Skin epidermis (tissue), 12 donors: ENCODE data around the gene MT1M.
"Not testable (repeated sequence)": the region's sequence is repeated elsewhere in the genome, so short reads cannot be mapped to it uniquely, and the experiment has no call there.

Source experiments
- H3K27ac ChIP-seq, 21 experiments: fragments of 200-600 bp; sonication (generic) in 11 of 21; one replicate each; pipeline ENCODE4 v1.5.0; 2020; ENCODE audit warnings: mild to moderate bottlenecking in 3 of 21, inconsistent platforms in 2 of 21, moderate library complexity in 2 of 21
- H3K4me3 ChIP-seq, 7 experiments: fragments of 200-600 bp; sonication (generic) in 2 of 7; one replicate each; pipeline ENCODE4 v1.5.0; 2020; ENCODE audit warnings: inconsistent platforms in 2 of 7, mild to moderate bottlenecking in 2 of 7, moderate library complexity in 1 of 7

MT1M gene

GRCh38 chr16:56643080-56643778 lies 10.8 kb downstream of the MT1M start:
- Histone ChIP-seq H3K4me3 (peak overlapping the region; percentile 7 to 25 (median 12)), H3K27ac (peak overlapping the region in 2 of 21 experiments; percentile 21 to 28)

GRCh38 chr16:56643833-56644232 lies 11.4 kb downstream of the MT1M start:
- H3K27ac ChIP-seq, result no peak overlapping the region
- H3K4me3 ChIP-seq, result peak overlapping the region in 2 of 7 experiments; percentile 12 to 14

GRCh38 chr16:56645311-56645710 lies 12.9 kb downstream of the MT1M start:
- H3K4me3 ChIP-seq, result no peak overlapping the region
- H3K27ac ChIP-seq, result no peak overlapping the region

- no peak overlapping the region for H3K4me3 ChIP-seq
- H3K27ac ChIP-seq, result no peak overlapping the region
These were observed 13.4 kb downstream of the MT1M start for GRCh38 chr16:56645838-56646237.

DNA sequence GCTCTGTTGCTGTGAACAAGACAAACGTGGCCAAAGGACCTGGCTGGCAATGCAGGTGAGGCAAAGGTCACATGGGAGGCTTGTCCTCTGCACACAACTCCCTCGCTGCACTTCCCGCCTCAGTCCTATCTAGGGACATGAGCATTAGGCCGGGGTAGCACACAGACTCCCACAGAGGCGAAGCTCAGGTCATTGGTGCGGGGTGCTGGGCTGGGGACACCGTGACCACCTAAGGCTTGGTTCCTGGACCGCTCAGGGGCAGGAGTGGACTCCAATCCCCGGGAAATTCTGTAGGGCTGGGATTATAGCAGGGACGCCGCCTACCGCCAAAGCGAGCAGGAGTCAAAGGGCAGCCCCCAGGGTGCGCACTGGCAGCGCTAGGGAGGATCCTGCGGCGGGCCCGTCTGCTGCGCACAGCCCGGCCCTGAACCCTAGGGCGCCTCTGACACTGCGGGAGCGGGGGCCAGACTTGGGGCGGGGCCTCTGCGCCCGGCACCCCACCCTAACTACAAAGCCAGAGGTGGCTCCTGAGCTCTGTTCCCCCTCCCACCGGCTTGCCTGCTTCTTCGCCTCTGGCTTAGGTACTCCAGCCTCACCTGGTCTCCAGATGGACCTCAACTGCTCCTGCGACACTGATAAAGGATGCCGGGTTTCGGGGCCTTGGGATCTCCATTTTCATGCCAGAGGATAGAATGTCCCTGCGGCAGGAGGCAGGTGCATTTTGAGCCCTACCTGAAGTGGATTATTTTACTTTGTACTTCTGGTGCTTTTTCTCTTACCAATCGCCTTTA lies 15.4 kb downstream of the MT1M start:
- Histone ChIP-seq H3K27ac (no peak overlapping the region), H3K4me3 (no peak overlapping the region)

GRCh38 chr16:56649271-56649670 lies 16.8 kb downstream of the MT1M start:
- Histone ChIP-seq H3K4me3 (no peak overlapping the region), H3K27ac (no peak overlapping the region)

- Histone ChIP-seq H3K4me3 (no peak overlapping the region), H3K27ac (no peak overlapping the region)
These were observed 17.4 kb downstream of the MT1M start for GRCh38 chr16:56649820-56650219.

- no peak within 1 kb of the TSS for H3K27ac ChIP-seq
These were observed 19.1 kb downstream of the MT1M start, which contains the start of gene MT1B for GRCh38 chr16:56651586-56651985. Gene MT1B, plus strand, starts transcription at chr16:56651886. Its CDS starts 68 bp downstream, at chr16:56651954.

GRCh38 chr16:56652600-56652999 lies 20.1 kb downstream of the MT1M start:
- no peak overlapping the region for H3K27ac ChIP-seq
- H3K4me3 ChIP-seq, result no peak overlapping the region

More at GRCh38 chr16:56651586-56651985, 19.1 kb downstream of the MT1M start, which contains the start of gene MT1B:
- no peak within 1 kb of the TSS for H3K4me3 ChIP-seq

- Histone ChIP-seq H3K4me3 (no peak overlapping the region), H3K27ac (no peak overlapping the region)
These were observed 20.8 kb downstream of the MT1M start for GRCh38 chr16:56653218-56653617.

- Histone ChIP-seq H3K4me3 (peak within 1 kb of the TSS; percentile 31 to 66 (median 52)), H3K27ac (peak within 1 kb of the TSS in 20 of 21 experiments; percentile 7 to 83 (median 69))
These were observed 25.3 kb downstream of the MT1M start, which contains the start of gene MT1F for GRCh38 chr16:56657555-56658326. Gene MT1F, plus strand, starts transcription at chr16:56657959. Its CDS starts 100 bp downstream, at chr16:56658059.

GRCh38 chr16:56658327-56658875 lies 25.9 kb downstream of the MT1M start:
- H3K4me3 ChIP-seq, result peak overlapping the region; percentile 31 to 66 (median 52)
- peak overlapping the region in 13 of 21 experiments; percentile 7 to 79 (median 71) for H3K27ac ChIP-seq

DNA sequence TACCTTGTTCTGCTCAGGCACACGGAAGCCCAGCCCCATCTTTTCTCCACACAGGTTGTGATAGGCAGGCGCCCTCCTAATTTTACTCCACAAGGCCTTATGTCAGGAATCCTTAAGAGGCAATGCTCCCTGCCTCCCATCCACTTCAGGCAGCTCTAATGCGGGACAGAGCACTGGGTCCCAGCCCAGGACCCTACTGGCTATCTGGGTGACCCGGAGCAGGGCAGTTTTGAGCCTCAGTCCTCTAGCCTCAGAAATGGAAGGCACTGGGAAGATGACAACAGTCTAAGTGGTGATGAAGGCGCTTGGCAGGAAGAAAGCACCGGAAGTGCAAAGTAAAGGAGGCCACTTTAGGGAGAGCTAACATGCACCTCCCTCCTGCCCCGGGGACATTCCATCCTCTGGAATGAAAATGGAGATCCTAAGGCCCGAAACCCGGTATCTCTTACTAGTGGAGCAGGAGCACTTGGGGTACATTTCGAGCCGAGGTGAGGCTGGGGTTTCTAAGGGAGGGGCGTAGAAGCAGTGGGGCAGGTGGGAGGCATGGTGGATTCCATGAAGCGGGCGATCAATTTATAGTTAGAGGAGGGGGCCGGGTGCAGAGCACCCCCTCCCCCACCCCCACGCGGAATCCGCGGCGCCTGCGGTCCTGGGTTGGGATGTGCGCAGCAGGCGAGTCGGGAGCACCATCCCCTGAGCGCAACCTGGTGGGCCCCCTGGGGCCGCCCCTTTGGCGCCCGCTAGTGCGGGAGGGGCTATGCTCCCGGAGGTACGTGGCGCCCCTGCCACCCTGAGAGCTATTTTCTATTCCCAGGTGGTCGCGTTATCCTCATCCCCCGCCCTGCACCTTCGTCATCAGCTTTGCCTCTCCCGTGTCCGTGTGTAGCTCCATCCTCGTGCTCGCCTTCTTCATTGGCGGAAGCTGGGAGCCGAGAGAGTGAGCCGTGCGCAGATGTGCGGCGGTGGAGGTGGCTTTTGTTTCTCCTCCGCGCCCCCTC lies 30.2 kb downstream of the MT1M start:
- Histone ChIP-seq H3K4me3 (peak overlapping the region in 4 of 7 experiments; percentile 10 to 27 (median 19)), H3K27ac (peak overlapping the region in 4 of 21 experiments; percentile 2 to 27 (median 16))

GRCh38 chr16:56664506-56664905 lies 32.0 kb downstream of the MT1M start:
- no peak overlapping the region for H3K27ac ChIP-seq
- no peak overlapping the region for H3K4me3 ChIP-seq

GRCh38 chr16:56665286-56666261 lies 33.1 kb downstream of the MT1M start:
- not testable (repeated sequence) for H3K4me3 ChIP-seq, H3K27ac ChIP-seq

- Histone ChIP-seq H3K27ac (peak within 1 kb of the TSS in 1 of 21 experiments; percentile 39), H3K4me3 (peak within 1 kb of the TSS in 3 of 7 experiments; percentile 20 to 30 (median 24))
These were observed 35.4 kb downstream of the MT1M start, which contains the start of gene MT1G for GRCh38 chr16:56667581-56668571. Gene MT1G, minus strand, starts transcription at chr16:56668065. Its CDS starts 72 bp downstream, at chr16:56667993.
